Astrocyte of the cerebellum (primary cell): ENCODE data around the gene REPS1.
A peak's percentile ranks its signal among the peaks of the same experiment; 100 is the strongest.
"Not testable (repeated sequence)": the region's sequence is repeated elsewhere in the genome, so short reads cannot be mapped to it uniquely, and the experiment has no call there.

ENCODE experiments used
- DNase-seq: peaks from one replicate; pipeline ENCODE4 v3.0.0-alpha.2; 2011; ENCODE audit warnings: low read depth
- H3K4me3 ChIP-seq: 2 replicates; pipeline ENCODE4 v1.5.1; 2011; ENCODE audit warnings: mild to moderate bottlenecking, low read depth, low read length, moderate library complexity
- CTCF ChIP-seq: IDR thresholded peaks from 2 replicates; pipeline ENCODE4 v1.5.1; 2012; ENCODE audit warnings: low read length, low read depth, moderate library complexity, mild to moderate bottlenecking; ENCODE audit errors: missing control alignments
- in situ Hi-C: cut with HindIII; loops from 2 replicates; pipeline ENCODE4 v1.10.0; 2017; ENCODE audit warnings: low sequenced_read_pairs

The REPS1 gene

GRCh38 chr6:138948546-138949179, 39.4 kb downstream of the REPS1 start:
- TF ChIP-seq CTCF: no peak
- no peak overlapping the region for H3K4me3 ChIP-seq
- no peak for DNase-seq
- in situ Hi-C loops: no loop called here

- no peak for DNase-seq
- no peak overlapping the region for H3K4me3 ChIP-seq
- in situ Hi-C loops: no loop called here
- no peak for TF ChIP-seq CTCF
Measured at GRCh38 chr6:138948004-138948403, 40.0 kb downstream of the REPS1 start.

GRCh38 chr6:138945354-138945753, 42.7 kb downstream of the REPS1 start:
- TF ChIP-seq CTCF: peak; percentile 21
- H3K4me3 ChIP-seq: no peak overlapping the region
- in situ Hi-C loops: no loop called here
- no peak for DNase-seq

- DNase-seq: peak; percentile 23
- H3K4me3 ChIP-seq: no peak overlapping the region
- no peak for TF ChIP-seq CTCF
- in situ Hi-C loops: no loop called here
Measured at GRCh38 chr6:138944412-138944811, 43.6 kb downstream of the REPS1 start.

GRCh38 chr6:138943089-138943625, 44.9 kb downstream of the REPS1 start:
- H3K4me3 ChIP-seq: no peak overlapping the region
- DNase-seq: no peak
- no peak for TF ChIP-seq CTCF
- in situ Hi-C loops: no loop called here

- H3K4me3 ChIP-seq, DNase-seq, in situ Hi-C loops: not testable (repeated sequence)
Measured at GRCh38 chr6:138936873-138937272, 51.2 kb downstream of the REPS1 start.

GRCh38 chr6:138931660-138932059, 56.4 kb downstream of the REPS1 start:
- no peak for DNase-seq
- no peak overlapping the region for H3K4me3 ChIP-seq
- in situ Hi-C loops: no loop called here
- no peak for TF ChIP-seq CTCF
